Measurements from ENCODE around the gene EDAR. TPM values are rescaled to one million over a fixed set of nuclear protein-coding genes. Genes with fewer than 3 reads are reported as not detected.

Gene EDAR
- polyA plus RNA-seq, 2 of the 4 experiments (the other 2 are of a cell fraction): 0.05 to 0.26 TPM

DNA sequence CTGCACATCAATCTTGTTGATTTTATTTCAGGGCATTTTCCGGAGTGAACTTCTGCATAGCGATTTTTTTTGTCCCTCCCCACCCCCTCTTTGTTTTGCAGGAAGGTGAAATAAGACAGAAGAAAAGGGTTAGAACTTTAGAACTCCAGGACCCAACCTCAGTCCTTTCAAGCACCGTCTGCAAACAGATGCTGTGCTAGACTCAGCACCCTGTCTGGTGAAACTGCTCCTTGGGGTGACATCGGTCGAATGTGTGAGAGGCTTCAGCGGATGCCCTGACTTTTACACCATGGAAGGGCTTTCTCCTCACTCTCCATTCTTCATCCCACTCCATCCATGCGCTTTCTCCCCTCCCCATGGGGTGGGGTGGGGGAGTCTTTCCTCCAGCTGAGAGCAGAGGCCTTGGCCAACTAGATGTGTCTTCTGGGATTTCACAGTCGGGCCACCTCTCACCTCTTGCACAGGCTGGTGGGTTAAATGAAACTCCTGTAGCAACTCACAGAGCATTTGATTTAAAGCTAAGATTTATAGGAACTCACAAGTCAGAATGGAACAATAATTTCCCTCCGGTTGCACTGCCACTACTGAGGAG, 43.3 kb upstream of the EDAR start (continued):
- TF ChIP-seq, protein P1, sequence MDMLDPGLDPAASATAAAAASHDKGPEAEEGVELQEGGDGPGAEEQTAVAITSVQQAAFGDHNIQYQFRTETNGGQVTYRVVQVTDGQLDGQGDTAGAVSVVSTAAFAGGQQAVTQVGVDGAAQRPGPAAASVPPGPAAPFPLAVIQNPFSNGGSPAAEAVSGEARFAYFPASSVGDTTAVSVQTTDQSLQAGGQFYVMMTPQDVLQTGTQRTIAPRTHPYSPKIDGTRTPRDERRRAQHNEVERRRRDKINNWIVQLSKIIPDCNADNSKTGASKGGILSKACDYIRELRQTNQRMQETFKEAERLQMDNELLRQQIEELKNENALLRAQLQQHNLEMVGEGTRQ (IDR thresholded peaks at IDR 0.05): no peak
- TF ChIP-seq EHF (CRISPR knock-in tag; IDR thresholded peaks at IDR 0.05) (no peak), JUN (IDR thresholded peaks at IDR 0.05) (no peak), RARB (CRISPR knock-in tag; IDR thresholded peaks at IDR 0.05) (no peak), SREBF2 (IDR thresholded peaks at IDR 0.05) (no peak)
- TF ChIP-seq, protein P2, sequence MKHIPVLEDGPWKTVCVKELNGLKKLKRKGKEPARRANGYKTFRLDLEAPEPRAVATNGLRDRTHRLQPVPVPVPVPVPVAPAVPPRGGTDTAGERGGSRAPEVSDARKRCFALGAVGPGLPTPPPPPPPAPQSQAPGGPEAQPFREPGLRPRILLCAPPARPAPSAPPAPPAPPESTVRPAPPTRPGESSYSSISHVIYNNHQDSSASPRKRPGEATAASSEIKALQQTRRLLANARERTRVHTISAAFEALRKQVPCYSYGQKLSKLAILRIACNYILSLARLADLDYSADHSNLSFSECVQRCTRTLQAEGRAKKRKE (CRISPR knock-in tag; IDR thresholded peaks at IDR 0.05; ENCODE audit: low read depth): no peak

DNA sequence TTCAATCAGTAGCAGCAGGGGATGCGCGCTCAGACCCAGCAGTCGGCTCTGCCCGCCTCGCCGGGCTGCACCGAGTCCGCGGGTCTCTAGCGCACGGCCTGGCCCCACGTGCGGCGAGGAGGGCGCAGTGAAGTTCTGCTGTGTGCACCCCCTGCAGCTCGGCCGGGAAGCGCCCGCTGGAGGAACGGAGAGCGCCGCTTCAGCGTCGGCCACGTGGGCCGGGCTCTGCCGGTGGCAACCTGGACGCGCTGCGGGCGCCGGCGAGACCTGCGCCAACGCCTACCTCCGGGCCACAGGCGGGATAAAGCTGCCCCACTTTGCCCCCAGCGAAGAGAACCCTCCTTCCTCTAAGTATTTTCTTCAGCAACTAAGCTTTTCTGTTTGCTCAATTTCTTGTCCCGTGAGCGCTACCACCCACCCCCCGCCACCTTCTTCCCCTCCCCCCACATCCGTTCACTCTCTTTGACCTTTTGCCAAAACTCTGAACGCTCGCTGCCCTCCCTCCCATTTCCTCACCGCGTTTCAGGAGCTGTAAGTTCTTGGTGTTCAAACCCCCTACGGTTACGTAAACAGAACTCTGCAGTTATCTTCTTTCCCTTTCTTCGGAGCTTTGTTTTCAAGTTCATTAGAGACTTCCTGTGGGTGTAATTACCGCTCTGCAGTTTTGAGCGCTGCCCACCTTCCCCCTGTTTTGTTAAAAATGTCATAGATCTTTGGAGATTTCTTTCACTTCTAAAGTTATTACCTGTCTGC, 42.6 kb upstream of the EDAR start:
- POLR2A ChIA-PET: no interaction called here
- ATAC-seq (peak; percentile 73 to 88), FAIRE-seq (no peak), DNase-seq (ENCODE audit: low read depth in 1 of 2, low spot score in 1 of 2) (peak in 1 of 2 experiments; percentile 15)
- TF ChIP-seq, protein P1 (IDR thresholded peaks at IDR 0.05): 0 out of 2 replicates have a peak, but pooled peaks have one; percentile 11
- no peak for TF ChIP-seq KDM5A (IDR thresholded peaks at IDR 0.05)
- no peak for TF ChIP-seq GATA3 (IDR thresholded peaks at IDR 0.05; ENCODE audit: borderline replicate concordance)
- TF ChIP-seq, protein P3, sequence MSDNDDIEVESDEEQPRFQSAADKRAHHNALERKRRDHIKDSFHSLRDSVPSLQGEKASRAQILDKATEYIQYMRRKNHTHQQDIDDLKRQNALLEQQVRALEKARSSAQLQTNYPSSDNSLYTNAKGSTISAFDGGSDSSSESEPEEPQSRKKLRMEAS (IDR thresholded peaks at IDR 0.05): peak; percentile 74
- TF ChIP-seq, protein P4, sequence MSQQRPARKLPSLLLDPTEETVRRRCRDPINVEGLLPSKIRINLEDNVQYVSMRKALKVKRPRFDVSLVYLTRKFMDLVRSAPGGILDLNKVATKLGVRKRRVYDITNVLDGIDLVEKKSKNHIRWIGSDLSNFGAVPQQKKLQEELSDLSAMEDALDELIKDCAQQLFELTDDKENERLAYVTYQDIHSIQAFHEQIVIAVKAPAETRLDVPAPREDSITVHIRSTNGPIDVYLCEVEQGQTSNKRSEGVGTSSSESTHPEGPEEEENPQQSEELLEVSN (IDR thresholded peaks at IDR 0.05; ENCODE audit: borderline replicate concordance, low read depth): peak; percentile 65
- Histone ChIP-seq H3K4me2 (peak overlapping the region; percentile 86), H3K9me3 (no peaks in the 10 kb centered on the region), H3K4me1 (0 out of 3 replicates have a peak, but pooled peaks cover 3% of the 10 kb centered on the region), H3K27ac (peak overlapping the region; percentile 56 to 80; a peak in 5 of 6 replicates), H3K4me3 (peak overlapping the region; percentile 43)
- CTCF ChIA-PET: no interaction called here
- WGBS (ENCODE audit: missing lambda C conversion rate): 21% methylated on average over 50 of the region's 51 CpGs

DNA sequence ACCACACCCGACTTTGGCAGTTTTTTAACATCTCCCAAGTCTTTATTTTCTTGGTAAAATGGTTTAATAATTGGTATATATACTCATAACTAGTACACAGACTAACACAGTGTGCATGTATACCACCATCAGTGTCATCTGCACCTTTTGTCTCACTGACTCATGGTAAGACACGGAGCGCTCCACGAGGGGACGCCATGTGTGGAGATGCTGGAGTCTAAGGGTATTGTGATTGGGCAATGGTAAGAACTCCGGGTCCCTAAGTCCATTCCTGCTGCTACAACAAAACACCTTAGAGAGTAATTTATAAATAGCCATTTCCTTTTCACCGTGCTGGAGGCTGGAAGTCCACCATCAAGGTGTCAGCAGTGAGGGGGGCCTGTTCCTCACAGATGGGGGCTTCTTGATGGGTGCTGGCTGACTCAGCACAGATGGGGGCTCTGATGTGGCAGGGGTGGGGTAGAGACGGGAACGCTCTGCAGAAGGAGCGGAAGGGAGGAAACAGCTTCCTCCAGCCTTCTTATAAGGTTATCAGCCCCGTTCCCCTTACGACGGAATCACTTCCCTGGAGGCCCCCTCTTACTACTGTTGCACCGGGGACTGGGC, 42.0 kb upstream of the EDAR start:
- peak overlapping the region; percentile 56 to 80; a peak in 5 of 6 replicates for H3K27ac ChIP-seq
- no peak for DNase-seq (ENCODE audit: low read depth in 1 of 2, low spot score in 1 of 2)
- WGBS (ENCODE audit: missing lambda C conversion rate): 86% methylated on average over 14 of the region's 14 CpGs
- ATAC-seq: no peak
- no peak for TF ChIP-seq EHF (CRISPR knock-in tag; IDR thresholded peaks at IDR 0.05)
- TF ChIP-seq HDAC2 (IDR thresholded peaks at IDR 0.05): no peak
- TF ChIP-seq EHMT2 (IDR thresholded peaks at IDR 0.05; ENCODE audit: low read depth): no peak
- TF ChIP-seq, protein P2 (CRISPR knock-in tag; IDR thresholded peaks at IDR 0.05; ENCODE audit: low read depth): no peak
- TF ChIP-seq NFE2L2 (conservative IDR thresholded peaks at IDR 0.05; ENCODE audit: low read length): no peak
- no peak for TF ChIP-seq POLR2AphosphoS2 (conservative IDR thresholded peaks at IDR 0.05; ENCODE audit: low read length)
- H3K4me3 ChIP-seq: peak overlapping the region; percentile 43; the same call in 2 of the 3 replicates
- ChIA-PET CTCF (no interaction called here), POLR2A (no interaction called here)
- 0 out of 3 replicates have a peak, but pooled peaks cover 3% of the 10 kb centered on the region for H3K4me1 ChIP-seq
- H3K9me3 ChIP-seq: no peaks in the 10 kb centered on the region
- no peak for FAIRE-seq
- H3K4me2 ChIP-seq: peak overlapping the region; percentile 86
